H9 (cell line): Measurements from ENCODE around the gene NUFIP2. TPM values are rescaled to one million over a fixed set of nuclear protein-coding genes. Genes with fewer than 3 reads are reported as not detected.

Source experiments
- DNase-seq: peaks from one replicate; pipeline ENCODE4 v3.0.0-alpha.2; 2017
- H2AFZ ChIP-seq: one replicate; pipeline ENCODE4 v1.6.1; 2013; ENCODE audit warnings: mild to moderate bottlenecking, low read length, control low read depth, moderate library complexity
- H2AK5ac ChIP-seq: 2 replicates; pipeline ENCODE4 v1.6.1; 2013; ENCODE audit warnings: low read length, control low read depth, mixed read lengths; ENCODE audit not compliant: insufficient read length
- H2BK120ac ChIP-seq: one replicate; pipeline ENCODE4 v1.6.1; 2013; ENCODE audit warnings: low read depth, mild to moderate bottlenecking, low read length, control low read depth, inconsistent platforms; ENCODE audit not compliant: poor library complexity, severe bottlenecking
- H2BK12ac ChIP-seq: 2 replicates; pipeline ENCODE4 v1.6.1; 2013; ENCODE audit warnings: low read length, control low read depth, mixed read lengths, low read depth; ENCODE audit not compliant: insufficient read length
- H2BK15ac ChIP-seq: 2 replicates; pipeline ENCODE4 v1.6.1; 2013; ENCODE audit warnings: low read depth, low read length, control low read depth
- H2BK20ac ChIP-seq: one replicate; pipeline ENCODE4 v1.6.1; 2013; ENCODE audit warnings: low read depth, mild to moderate bottlenecking, low read length, control low read depth, inconsistent platforms; ENCODE audit not compliant: poor library complexity, severe bottlenecking
- H2BK5ac ChIP-seq: 2 replicates; pipeline ENCODE4 v1.6.1; 2013; ENCODE audit warnings: low read length, control low read depth, mixed read lengths; ENCODE audit not compliant: insufficient read length
- H3K14ac ChIP-seq: 2 replicates; pipeline ENCODE4 v1.6.1; 2013; ENCODE audit warnings: low read length, control low read depth; ENCODE audit not compliant: insufficient read depth
- H3K18ac ChIP-seq: 2 replicates; pipeline ENCODE4 v1.6.1; 2013; ENCODE audit warnings: low read depth, mild to moderate bottlenecking, mixed read lengths, low read length, control low read depth; ENCODE audit not compliant: insufficient read length
- H3K23ac ChIP-seq: 2 replicates; pipeline ENCODE4 v1.6.1; 2013; ENCODE audit warnings: low read length, control low read depth, mixed read lengths, low read depth; ENCODE audit not compliant: insufficient read length
- H3K23me2 ChIP-seq: 2 replicates; pipeline ENCODE4 v1.6.1; 2013; ENCODE audit warnings: low read depth, mild to moderate bottlenecking, mixed read lengths, low read length, control low read depth; ENCODE audit not compliant: insufficient read length, poor library complexity, severe bottlenecking
- H3K27ac ChIP-seq: 2 replicates; pipeline ENCODE4 v1.5.1; 2013; ENCODE audit warnings: low read length, control low read depth, mixed read lengths, low read depth; ENCODE audit not compliant: insufficient read length
- H3K27me3 ChIP-seq: 2 replicates; pipeline ENCODE4 v1.6.1; 2013; ENCODE audit warnings: low read length, control low read depth, inconsistent platforms; ENCODE audit not compliant: insufficient read depth
- H3K4ac ChIP-seq: 2 replicates; pipeline ENCODE4 v1.6.1; 2013; ENCODE audit warnings: low read depth, mild to moderate bottlenecking, control low read depth, inconsistent platforms, low read length, moderate library complexity
- H3K4me1 ChIP-seq: 2 replicates; pipeline ENCODE4 v1.6.1; 2013; ENCODE audit warnings: low read length, control low read depth, inconsistent platforms; ENCODE audit not compliant: insufficient read depth
- H3K4me2 ChIP-seq: 2 replicates; pipeline ENCODE4 v1.6.1; 2013; ENCODE audit warnings: low read length, control low read depth, mixed read lengths; ENCODE audit not compliant: insufficient read length, insufficient read depth
- H3K56ac ChIP-seq: 2 replicates; pipeline ENCODE4 v1.6.1; 2013; ENCODE audit warnings: low read depth, mild to moderate bottlenecking, mixed read lengths, low read length, control low read depth; ENCODE audit not compliant: insufficient read length
- H3K79me1 ChIP-seq: 2 replicates; pipeline ENCODE4 v1.6.1; 2013; ENCODE audit warnings: low read depth, mild to moderate bottlenecking, moderate library complexity, low read length, control low read depth, inconsistent platforms; ENCODE audit not compliant: insufficient read depth, poor library complexity, severe bottlenecking
- H3K79me2 ChIP-seq: 2 replicates; pipeline ENCODE4 v1.6.1; 2013; ENCODE audit warnings: low read length, control low read depth, inconsistent platforms; ENCODE audit not compliant: insufficient read depth
- H3K9ac ChIP-seq: 2 replicates; pipeline ENCODE4 v1.6.1; 2013; ENCODE audit warnings: low read length, control low read depth, mixed read lengths; ENCODE audit not compliant: insufficient read length; ENCODE audit errors: extremely low read depth
- H3K9me3 ChIP-seq: one replicate; pipeline ENCODE4 v1.6.1; 2013; ENCODE audit warnings: low read depth, low read length, inconsistent platforms; ENCODE audit not compliant: control insufficient read depth
- H3T11ph ChIP-seq: one replicate; pipeline ENCODE4 v1.6.1; 2013; ENCODE audit warnings: mild to moderate bottlenecking, low read length, control low read depth, inconsistent platforms
- H4K20me1 ChIP-seq: one replicate; pipeline ENCODE4 v1.6.1; 2013; ENCODE audit not compliant: control insufficient read depth, insufficient read length, insufficient read depth
- H4K5ac ChIP-seq: 2 replicates; pipeline ENCODE4 v1.6.1; 2013; ENCODE audit warnings: low read depth, mild to moderate bottlenecking, mixed read lengths, low read length, control low read depth; ENCODE audit not compliant: insufficient read length
- H4K8ac ChIP-seq: replicated peaks from 2 replicates; pipeline ENCODE4 v1.6.1; 2013; ENCODE audit warnings: low read length, control low read depth, mixed read lengths, low read depth; ENCODE audit not compliant: insufficient read length
- H4K91ac ChIP-seq: 2 replicates; pipeline ENCODE4 v1.6.1; 2013; ENCODE audit warnings: low read depth, mild to moderate bottlenecking, moderate library complexity, mixed read lengths, low read length, control low read depth; ENCODE audit not compliant: insufficient read length
- H3K27ac Mint-ChIP-seq, 3 experiments: 2 replicates in 2 of 3; 3 replicates in 1 of 3; pipeline ENCODE4 v1.8.0; 2020 to 2021; ENCODE audit warnings: mixed read lengths in 3 of 3, mild to moderate bottlenecking in 1 of 3, moderate library complexity in 1 of 3
- H3K27me3 Mint-ChIP-seq: 2 replicates; pipeline ENCODE4 v1.8.0; 2021; ENCODE audit warnings: low read depth, mild to moderate bottlenecking, moderate library complexity, mixed read lengths
- H3K36me3 Mint-ChIP-seq, 3 experiments: 2 replicates in 2 of 3; 3 replicates in 1 of 3; pipeline ENCODE4 v1.8.0; 2020 to 2021; ENCODE audit warnings: low read depth in 3 of 3, mixed read lengths in 3 of 3; ENCODE audit not compliant: insufficient read depth in 1 of 3
- H3K4me1 Mint-ChIP-seq, 2 experiments: 2 replicates each; pipeline ENCODE4 v1.8.0; 2020; ENCODE audit warnings: mixed read lengths in 2 of 2
- H3K4me3 Mint-ChIP-seq, 2 experiments: 2 replicates in 1 of 2; 3 replicates in 1 of 2; pipeline ENCODE4 v1.8.0; 2020 to 2021; ENCODE audit warnings: mild to moderate bottlenecking in 2 of 2, mixed read lengths in 2 of 2, moderate library complexity in 1 of 2
- H3K9me3 Mint-ChIP-seq, 2 experiments: 2 replicates in 1 of 2; 3 replicates in 1 of 2; pipeline ENCODE4 v1.8.0; 2020; ENCODE audit warnings: mild to moderate bottlenecking in 2 of 2, mixed read lengths in 2 of 2, moderate library complexity in 1 of 2
- CTCF ChIP-seq: fragments of 200-600 bp; sonication (generic); conservative IDR thresholded peaks from 3 replicates; pipeline ENCODE4 v1.8.0; 2021; ENCODE audit warnings: antibody characterized with exemption, mild to moderate bottlenecking
- WGBS: extraction: QIAGEN DNeasy Blood & Tissue Kit; methylation state at CpG from one replicate; pipeline ENCODE4 v1.1.7; 2013; ENCODE audit warnings: missing lambda C conversion rate, low lambda C conversion rate, mixed read lengths; ENCODE audit not compliant: insufficient read length; ENCODE audit errors: extremely low coverage; 5-methylcytosine and 5-hydroxymethylcytosine counted together
- total RNA-seq: library from RNA; stranded (reverse); gene quantifications from 2 replicates; pipeline ENCODE4 v1.2.1, GENCODE V29; 2021

NUFIP2 gene
- total RNA-seq, 1 experiment from 2014 or later, result 97.9 TPM

- H2BK15ac ChIP-seq, result no peak overlapping the region
- DNase-seq, result no peak
- Mint-ChIP-seq H3K27me3 (no peaks in the 10 kb centered on the region), H3K4me3 (no peak overlapping the region; a peak in 1 of 5 replicates), H3K4me1 (peaks cover 25 to 30% of the 10 kb centered on the region in 2 experiments), H3K9me3 (no peaks in the 10 kb centered on the region), H3K36me3 (no peaks in the 10 kb centered on the region), H3K27ac (no peak overlapping the region; a peak in 1 of 7 replicates)
- no peak overlapping the region for H4K8ac ChIP-seq
- H3K23ac ChIP-seq, result no peak overlapping the region
- no peak overlapping the region for H2BK120ac ChIP-seq
- no peak overlapping the region for H2BK5ac ChIP-seq
- H3K56ac ChIP-seq, result no peak overlapping the region
- H3K9me3 ChIP-seq, result no peaks in the 10 kb centered on the region
- H3K27me3 ChIP-seq, result no peaks in the 10 kb centered on the region
- H3K4me1 ChIP-seq, result peaks cover 6% of the 10 kb centered on the region; the same call in 1 of the 2 replicates
- H3T11ph ChIP-seq, result no peak overlapping the region
- no peak overlapping the region for H3K27ac ChIP-seq
- H4K5ac ChIP-seq, result no peak overlapping the region
- no peak overlapping the region for H3K9ac ChIP-seq
- no CpG with 5 or more reads among the region's 6 CpGs for WGBS
- H3K79me1 ChIP-seq, result no peaks in the 10 kb centered on the region
- no peak overlapping the region for H3K4me2 ChIP-seq
- no peak overlapping the region for H2AK5ac ChIP-seq
- H4K20me1 ChIP-seq, result no peaks in the 10 kb centered on the region
- H2BK20ac ChIP-seq, result no peak overlapping the region
- H2BK12ac ChIP-seq, result no peak overlapping the region
- H3K79me2 ChIP-seq, result no peaks in the 10 kb centered on the region
- no peak overlapping the region for H4K91ac ChIP-seq
- no peak overlapping the region for H3K18ac ChIP-seq
- H2AFZ ChIP-seq, result no peak overlapping the region
- H3K4ac ChIP-seq, result no peak overlapping the region
- H3K14ac ChIP-seq, result no peak overlapping the region
- no peak for TF ChIP-seq CTCF
- no peaks in the 10 kb centered on the region for H3K23me2 ChIP-seq
Measured at GRCh38 chr17:29245401-29245800, 48.5 kb downstream of the NUFIP2 start.
